H9 (cell line): Measurements from ENCODE around the gene SCNM1. TPM values are rescaled to one million over a fixed set of nuclear protein-coding genes. Genes with fewer than 3 reads are reported as not detected.

Experiments used
- DNase-seq: peaks from one replicate; pipeline ENCODE4 v3.0.0-alpha.2; 2017
- H2AFZ ChIP-seq: one replicate; pipeline ENCODE4 v1.6.1; 2013; ENCODE audit warnings: mild to moderate bottlenecking, low read length, control low read depth, moderate library complexity
- H2AK5ac ChIP-seq: 2 replicates; pipeline ENCODE4 v1.6.1; 2013; ENCODE audit warnings: low read length, control low read depth, mixed read lengths; ENCODE audit not compliant: insufficient read length
- H2BK120ac ChIP-seq: one replicate; pipeline ENCODE4 v1.6.1; 2013; ENCODE audit warnings: low read depth, mild to moderate bottlenecking, low read length, control low read depth, inconsistent platforms; ENCODE audit not compliant: poor library complexity, severe bottlenecking
- H2BK12ac ChIP-seq: 2 replicates; pipeline ENCODE4 v1.6.1; 2013; ENCODE audit warnings: low read length, control low read depth, mixed read lengths, low read depth; ENCODE audit not compliant: insufficient read length
- H2BK15ac ChIP-seq: 2 replicates; pipeline ENCODE4 v1.6.1; 2013; ENCODE audit warnings: low read depth, low read length, control low read depth
- H2BK20ac ChIP-seq: one replicate; pipeline ENCODE4 v1.6.1; 2013; ENCODE audit warnings: low read depth, mild to moderate bottlenecking, low read length, control low read depth, inconsistent platforms; ENCODE audit not compliant: poor library complexity, severe bottlenecking
- H2BK5ac ChIP-seq: 2 replicates; pipeline ENCODE4 v1.6.1; 2013; ENCODE audit warnings: low read length, control low read depth, mixed read lengths; ENCODE audit not compliant: insufficient read length
- H3K14ac ChIP-seq: 2 replicates; pipeline ENCODE4 v1.6.1; 2013; ENCODE audit warnings: low read length, control low read depth; ENCODE audit not compliant: insufficient read depth
- H3K18ac ChIP-seq: 2 replicates; pipeline ENCODE4 v1.6.1; 2013; ENCODE audit warnings: low read depth, mild to moderate bottlenecking, mixed read lengths, low read length, control low read depth; ENCODE audit not compliant: insufficient read length
- H3K23ac ChIP-seq: 2 replicates; pipeline ENCODE4 v1.6.1; 2013; ENCODE audit warnings: low read length, control low read depth, mixed read lengths, low read depth; ENCODE audit not compliant: insufficient read length
- H3K23me2 ChIP-seq: 2 replicates; pipeline ENCODE4 v1.6.1; 2013; ENCODE audit warnings: low read depth, mild to moderate bottlenecking, mixed read lengths, low read length, control low read depth; ENCODE audit not compliant: insufficient read length, poor library complexity, severe bottlenecking
- H3K27ac ChIP-seq: 2 replicates; pipeline ENCODE4 v1.5.1; 2013; ENCODE audit warnings: low read length, control low read depth, mixed read lengths, low read depth; ENCODE audit not compliant: insufficient read length
- H3K27me3 ChIP-seq: 2 replicates; pipeline ENCODE4 v1.6.1; 2013; ENCODE audit warnings: low read length, control low read depth, inconsistent platforms; ENCODE audit not compliant: insufficient read depth
- H3K4ac ChIP-seq: 2 replicates; pipeline ENCODE4 v1.6.1; 2013; ENCODE audit warnings: low read depth, mild to moderate bottlenecking, control low read depth, inconsistent platforms, low read length, moderate library complexity
- H3K4me1 ChIP-seq: 2 replicates; pipeline ENCODE4 v1.6.1; 2013; ENCODE audit warnings: low read length, control low read depth, inconsistent platforms; ENCODE audit not compliant: insufficient read depth
- H3K4me2 ChIP-seq: 2 replicates; pipeline ENCODE4 v1.6.1; 2013; ENCODE audit warnings: low read length, control low read depth, mixed read lengths; ENCODE audit not compliant: insufficient read length, insufficient read depth
- H3K56ac ChIP-seq: 2 replicates; pipeline ENCODE4 v1.6.1; 2013; ENCODE audit warnings: low read depth, mild to moderate bottlenecking, mixed read lengths, low read length, control low read depth; ENCODE audit not compliant: insufficient read length
- H3K79me1 ChIP-seq: 2 replicates; pipeline ENCODE4 v1.6.1; 2013; ENCODE audit warnings: low read depth, mild to moderate bottlenecking, moderate library complexity, low read length, control low read depth, inconsistent platforms; ENCODE audit not compliant: insufficient read depth, poor library complexity, severe bottlenecking
- H3K79me2 ChIP-seq: 2 replicates; pipeline ENCODE4 v1.6.1; 2013; ENCODE audit warnings: low read length, control low read depth, inconsistent platforms; ENCODE audit not compliant: insufficient read depth
- H3K9ac ChIP-seq: 2 replicates; pipeline ENCODE4 v1.6.1; 2013; ENCODE audit warnings: low read length, control low read depth, mixed read lengths; ENCODE audit not compliant: insufficient read length; ENCODE audit errors: extremely low read depth
- H3K9me3 ChIP-seq: one replicate; pipeline ENCODE4 v1.6.1; 2013; ENCODE audit warnings: low read depth, low read length, inconsistent platforms; ENCODE audit not compliant: control insufficient read depth
- H3T11ph ChIP-seq: one replicate; pipeline ENCODE4 v1.6.1; 2013; ENCODE audit warnings: mild to moderate bottlenecking, low read length, control low read depth, inconsistent platforms
- H4K20me1 ChIP-seq: one replicate; pipeline ENCODE4 v1.6.1; 2013; ENCODE audit not compliant: control insufficient read depth, insufficient read length, insufficient read depth
- H4K5ac ChIP-seq: 2 replicates; pipeline ENCODE4 v1.6.1; 2013; ENCODE audit warnings: low read depth, mild to moderate bottlenecking, mixed read lengths, low read length, control low read depth; ENCODE audit not compliant: insufficient read length
- H4K8ac ChIP-seq: replicated peaks from 2 replicates; pipeline ENCODE4 v1.6.1; 2013; ENCODE audit warnings: low read length, control low read depth, mixed read lengths, low read depth; ENCODE audit not compliant: insufficient read length
- H4K91ac ChIP-seq: 2 replicates; pipeline ENCODE4 v1.6.1; 2013; ENCODE audit warnings: low read depth, mild to moderate bottlenecking, moderate library complexity, mixed read lengths, low read length, control low read depth; ENCODE audit not compliant: insufficient read length
- H3K27ac Mint-ChIP-seq, 3 experiments: 2 replicates in 2 of 3; 3 replicates in 1 of 3; pipeline ENCODE4 v1.8.0; 2020 to 2021; ENCODE audit warnings: mixed read lengths in 3 of 3, mild to moderate bottlenecking in 1 of 3, moderate library complexity in 1 of 3
- H3K27me3 Mint-ChIP-seq: 2 replicates; pipeline ENCODE4 v1.8.0; 2021; ENCODE audit warnings: low read depth, mild to moderate bottlenecking, moderate library complexity, mixed read lengths
- H3K36me3 Mint-ChIP-seq, 3 experiments: 2 replicates in 2 of 3; 3 replicates in 1 of 3; pipeline ENCODE4 v1.8.0; 2020 to 2021; ENCODE audit warnings: low read depth in 3 of 3, mixed read lengths in 3 of 3; ENCODE audit not compliant: insufficient read depth in 1 of 3
- H3K4me1 Mint-ChIP-seq, 2 experiments: 2 replicates each; pipeline ENCODE4 v1.8.0; 2020; ENCODE audit warnings: mixed read lengths in 2 of 2
- H3K4me3 Mint-ChIP-seq, 2 experiments: 2 replicates in 1 of 2; 3 replicates in 1 of 2; pipeline ENCODE4 v1.8.0; 2020 to 2021; ENCODE audit warnings: mild to moderate bottlenecking in 2 of 2, mixed read lengths in 2 of 2, moderate library complexity in 1 of 2
- H3K9me3 Mint-ChIP-seq, 2 experiments: 2 replicates in 1 of 2; 3 replicates in 1 of 2; pipeline ENCODE4 v1.8.0; 2020; ENCODE audit warnings: mild to moderate bottlenecking in 2 of 2, mixed read lengths in 2 of 2, moderate library complexity in 1 of 2
- CTCF ChIP-seq: fragments of 200-600 bp; sonication (generic); conservative IDR thresholded peaks from 3 replicates; pipeline ENCODE4 v1.8.0; 2021; ENCODE audit warnings: antibody characterized with exemption, mild to moderate bottlenecking
- WGBS: extraction: QIAGEN DNeasy Blood & Tissue Kit; methylation state at CpG from one replicate; pipeline ENCODE4 v1.1.7; 2013; ENCODE audit warnings: missing lambda C conversion rate, low lambda C conversion rate, mixed read lengths; ENCODE audit not compliant: insufficient read length; ENCODE audit errors: extremely low coverage; 5-methylcytosine and 5-hydroxymethylcytosine counted together
- total RNA-seq: library from RNA; stranded (reverse); gene quantifications from 2 replicates; pipeline ENCODE4 v1.2.1, GENCODE V29; 2021

SCNM1 gene
- total RNA-seq, 1 experiment from 2014 or later, result 60.5 TPM

- H3K9ac ChIP-seq, result no peak overlapping the region
- H4K5ac ChIP-seq, result no peak overlapping the region
- no peaks in the 10 kb centered on the region for H3K27me3 ChIP-seq
- H2BK20ac ChIP-seq, result no peak overlapping the region
- no peak overlapping the region for H3K4ac ChIP-seq
- H2BK12ac ChIP-seq, result no peak overlapping the region
- no peak overlapping the region for H3K27ac ChIP-seq
- no peaks in the 10 kb centered on the region for H4K20me1 ChIP-seq
- H3T11ph ChIP-seq, result no peak overlapping the region
- no peak overlapping the region for H2AK5ac ChIP-seq
- Mint-ChIP-seq H3K4me3 (peak overlapping the region in 1 of 2 experiments; percentile 67; a peak in 2 of 5 replicates), H3K27me3 (peaks cover 6% of the 10 kb centered on the region), H3K4me1 (peaks cover 20 to 23% of the 10 kb centered on the region in 2 experiments), H3K36me3 (peaks cover 3 to 8% (median 4%) of the 10 kb centered on the region in 3 experiments; a peak in 5 of 7 replicates), H3K27ac (peak overlapping the region in 1 of 3 experiments; percentile 42; a peak in 1 of 7 replicates), H3K9me3 (peaks cover 2% of the 10 kb centered on the region in 2 experiments; a peak in 2 of 5 replicates)
- no peaks in the 10 kb centered on the region for H3K9me3 ChIP-seq
- H4K8ac ChIP-seq, result no peak overlapping the region
- H3K4me1 ChIP-seq, result no peaks in the 10 kb centered on the region
- H3K23ac ChIP-seq, result no peak overlapping the region
- H4K91ac ChIP-seq, result no peak overlapping the region
- H3K4me2 ChIP-seq, result no peak overlapping the region
- no peak overlapping the region for H2BK120ac ChIP-seq
- H3K79me1 ChIP-seq, result no peaks in the 10 kb centered on the region
- H2BK15ac ChIP-seq, result no peak overlapping the region
- no peak overlapping the region for H2AFZ ChIP-seq
- no peak overlapping the region for H3K18ac ChIP-seq
- peaks cover 21% of the 10 kb centered on the region for H3K79me2 ChIP-seq
- no peak overlapping the region for H3K14ac ChIP-seq
- DNase-seq, result peak; percentile 35
- no CpG with 5 or more reads among the region's 14 CpGs for WGBS
- TF ChIP-seq CTCF, result peak; percentile 52; the same call in 2 of the 3 replicates
- peaks cover 6% of the 10 kb centered on the region for H3K23me2 ChIP-seq
- no peak overlapping the region for H3K56ac ChIP-seq
- H2BK5ac ChIP-seq, result no peak overlapping the region
Measured at GRCh38 chr1:151196292-151196800, 30.4 kb downstream of the SCNM1 start.
